ENCODE measurements around the gene MAGI3.

DNA sequence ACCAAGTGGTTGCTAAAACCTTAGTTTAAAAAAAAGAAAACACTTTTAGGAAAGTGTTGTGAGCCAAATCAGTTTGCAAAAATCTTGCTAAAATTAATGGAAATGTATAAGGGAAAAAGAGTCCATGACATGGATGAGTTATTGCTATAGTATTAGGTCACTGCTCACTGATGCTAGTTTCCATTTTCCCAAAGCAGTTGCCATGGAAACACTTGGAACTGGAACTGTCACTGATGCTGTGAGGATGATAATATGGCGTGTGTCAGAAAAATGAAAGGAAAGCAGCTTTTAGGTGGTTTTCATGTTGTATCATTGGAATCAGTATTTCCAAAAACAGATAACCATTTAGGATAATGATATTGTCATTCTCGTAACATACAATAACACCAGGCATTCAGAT is 264.6 kb downstream of the MAGI3 start:
- no peak for TF ChIP-seq POLR2A (IDR thresholded peaks at IDR 0.05; ENCODE audit: low read length)
- TF ChIP-seq GATA1 (IDR thresholded peaks at IDR 0.05; ENCODE audit: low read depth, low read length) = no peak

Measured in erythroblast (primary cell).